GM12878 (cell line): ENCODE results near the gene PRKCE. TPM values are rescaled to one million over a fixed set of nuclear protein-coding genes. Genes with fewer than 3 reads are reported as not detected.

Experiments used
- ATAC-seq: fragments of 200-7000 bp; cut with Tn5 transposase; 3 replicates; pipeline ENCODE4 v1.9.1; 2020; ENCODE audit warnings: mild to moderate bottlenecking, moderate library complexity
- BruUV-seq: library from RNA; stranded (reverse); fragments of 400-500 nt; replicated peaks from 2 replicates; lab custom pipeline; 2021; lab: Mats Ljungman, UMichigan
- CTCF ChIA-PET: fragments of 300-600 bp; sonication (Branson Sonifier 250); formaldehyde crosslinking; extraction: SDS; loops from one replicate; lab custom pipeline; 2021; ENCODE audit warnings: inconsistent platforms; lab: Yijun Ruan, JAX
- POLR2A ChIA-PET: fragments of 350-600 bp; formaldehyde crosslinking; extraction: SDS; loops from one replicate; lab custom pipeline; 2021; ENCODE audit warnings: inconsistent platforms; lab: Charles Lee
- RAD21 ChIA-PET: fragments of 300-600 bp; sonication (Branson Sonifier 250); formaldehyde crosslinking; loops from one replicate; lab custom pipeline; 2023; ENCODE audit warnings: antibody characterized with exemption; ENCODE audit not compliant: unreplicated experiment; lab: Charles Lee
- SMC1A ChIA-PET: fragments of 300-600 bp; sonication (Branson Sonifier 250); formaldehyde crosslinking; loops from one replicate; lab custom pipeline; 2023; ENCODE audit not compliant: unreplicated experiment, uncharacterized antibody; lab: Charles Lee
- DNase-seq: peaks from one replicate; pipeline ENCODE4 v3.0.0-alpha.2; 2011; ENCODE audit warnings: low read depth, low spot score
- FAIRE-seq: peaks from 3 replicates; lab custom pipeline; 2011; peaks lifted over from hg19 to GRCh38; lab: Jason Lieb, UNC
- H2AFZ ChIP-seq: 2 replicates; pipeline ENCODE4 v1.6.0; 2011; ENCODE audit warnings: low read depth, low read length, control low read depth; ENCODE audit not compliant: control insufficient read depth
- H3K27ac ChIP-seq: 2 replicates; pipeline ENCODE4 v1.5.1; 2011; ENCODE audit warnings: control low read depth; ENCODE audit not compliant: control insufficient read depth, insufficient read depth
- H3K27me3 ChIP-seq, 2 experiments: replicated peaks in 1 of 2; 2 replicates each; pipeline versions ENCODE4 v1.6.0 to v1.6.1; 2011; ENCODE audit warnings: low read length in 1 of 2; ENCODE audit not compliant: control insufficient read depth in 2 of 2, insufficient read depth in 2 of 2
- H3K36me3 ChIP-seq, 2 experiments: 2 replicates each; pipeline ENCODE4 v1.5.1; 2011; ENCODE audit warnings: low read length in 1 of 2; ENCODE audit not compliant: control insufficient read depth in 2 of 2, insufficient read depth in 2 of 2
- H3K4me1 ChIP-seq: 2 replicates; pipeline ENCODE4 v1.6.1; 2011; ENCODE audit warnings: mild to moderate bottlenecking, low read length, moderate library complexity, mixed read lengths; ENCODE audit not compliant: control insufficient read depth, insufficient read depth
- H3K4me2 ChIP-seq: 2 replicates; pipeline ENCODE4 v1.6.0; 2011; ENCODE audit warnings: control low read depth; ENCODE audit not compliant: control insufficient read depth, insufficient read depth
- H3K4me3 ChIP-seq: fragments of 200-600 bp; sonication (generic); 2 replicates; pipeline ENCODE4 v1.5.1; 2016
- H3K79me2 ChIP-seq: 2 replicates; pipeline ENCODE4 v1.6.0; 2011; ENCODE audit warnings: low read length; ENCODE audit not compliant: control insufficient read depth, insufficient read depth
- H3K9ac ChIP-seq: 2 replicates; pipeline ENCODE4 v1.8.0; 2011; ENCODE audit warnings: low read length, control low read depth, mixed read lengths; ENCODE audit not compliant: control insufficient read depth, insufficient read depth
- H3K9me3 ChIP-seq: replicated peaks from 3 replicates; pipeline ENCODE4 v1.5.1; 2011; ENCODE audit warnings: mild to moderate bottlenecking, low read length; ENCODE audit not compliant: control insufficient read depth, insufficient read depth
- H4K20me1 ChIP-seq: 2 replicates; pipeline ENCODE4 v1.6.0; 2011; ENCODE audit not compliant: control insufficient read depth, insufficient read depth
- BACH1 ChIP-seq: fragments of 450-650 bp; IDR thresholded peaks from 2 replicates; pipeline ENCODE4 v1.6.1; 2017; ENCODE audit warnings: mild to moderate bottlenecking, borderline replicate concordance
- CREB1 ChIP-seq: IDR thresholded peaks from 2 replicates; pipeline ENCODE4 v1.6.1; 2012; ENCODE audit warnings: low read depth, mild to moderate bottlenecking, inconsistent platforms
- SP1 ChIP-seq: IDR thresholded peaks from one replicate; pipeline ENCODE4 v1.6.1; 2011; ENCODE audit warnings: low read depth, low read length
- WGBS: methylation state at CpG from one replicate; pipeline ENCODE4 v1.1.6; 2016; ENCODE audit warnings: low lambda C conversion rate; ENCODE audit not compliant: insufficient replicate concordance, insufficient coverage; ENCODE audit errors: missing lambda C conversion rate; 5-methylcytosine and 5-hydroxymethylcytosine counted together
- in situ Hi-C: fragments of 300-500 bp; cut with MboI; formaldehyde crosslinking; loops from 9 replicates; pipeline ENCODE4 v1.14.3; 2018; ENCODE audit warnings: mixed read lengths
- intact Hi-C: fragments of 100-400 bp; cut with micrococcal nuclease; formaldehyde crosslinking; loops from one replicate; pipeline ENCODE4 v1.14.2; 2022; ENCODE audit not compliant: unreplicated experiment
- polyA plus RNA-seq, 11 experiments: library from polyadenylated mRNA; depleted of rRNA in 4 of 11; unstranded in 6 of 11; stranded (reverse) in 5 of 11; fragments of >200 nt; fragmentation: Nextera tagmentation in 4 of 11; fragmentation: Illumina TruSeq in 1 of 11; extraction: Ambion mirVana in 4 of 11; extraction: Trizol in 1 of 11; gene quantifications; 1 replicate in 1 of 11; 2 replicates in 10 of 11; pipeline versions ENCODE4 v1.2.1 to v1.2.3, GENCODE V29; 2011 to 2016; ENCODE audit warnings: inconsistent platforms in 2 of 11, missing spikeins in 2 of 11, low read depth in 1 of 11
- total RNA-seq, 4 experiments: library from RNA; depleted of rRNA in 3 of 4; stranded (reverse); fragments of >200 nt in 3 of 4; fragmentation: Illumina TruSeq in 1 of 4; extraction: Trizol in 1 of 4; gene quantifications; 2 replicates each; pipeline versions ENCODE4 v1.2.1 to v1.2.3, GENCODE V29; 2013 to 2021

PRKCE gene
- total and polyA plus RNA-seq, 10 of the 15 experiments (the other 5 are each of a cell fraction or from before 2014, with no cell fraction given) = 2.6 to 28.2 (median 11.3) TPM

GRCh38 chr2:46188041-46188716, 536.7 kb downstream of the PRKCE start:
- H3K4me2 ChIP-seq = no peak overlapping the region
- DNase-seq = no peak
- ChIA-PET POLR2A (interaction anchor here (0.6 to 0.8 kb wide), 2 partner anchors 37 to 108 kb away, joined by 3 read pairs; no protein-coding TSS in a partner anchor), RAD21 (interaction anchor here (0.9 to 3.6 kb wide), 5 partner anchors 9 to 125 kb away, joined by 4 to 35 read pairs (median 5); no protein-coding TSS in a partner anchor)
- ATAC-seq = no peak
- no peak overlapping the region for H3K4me3 ChIP-seq
- in situ Hi-C loops = no loop called here
- H2AFZ ChIP-seq = no peak overlapping the region
- H3K4me1 ChIP-seq = peaks cover 5% of the 10 kb centered on the region
- WGBS = 81% methylated on average over 7 of the region's 7 CpGs
- intact Hi-C loops = loop anchor here (5.0 kb wide), 2 partner anchors 39 to 109 kb away; partner anchors contain the start of gene EPAS1
- TF ChIP-seq CREB1 = no peak
- TF ChIP-seq, all 136 proteins: peak for 0
- no peaks in the 10 kb centered on the region; a peak in 1 of 4 replicates for H3K36me3 ChIP-seq
- no peak overlapping the region for H3K9ac ChIP-seq
- H4K20me1 ChIP-seq = no peaks in the 10 kb centered on the region
- no peaks in the 10 kb centered on the region for H3K27me3 ChIP-seq
- BruUV-seq = no TSS peak
- H3K79me2 ChIP-seq = no peaks in the 10 kb centered on the region
- H3K27ac ChIP-seq = no peak overlapping the region
- ChIA-PET CTCF (interaction anchor here (0.7 to 1.9 kb wide), 4 partner anchors 11 to 108 kb away, joined by 3 to 9 read pairs (median 6); no protein-coding TSS in a partner anchor), SMC1A (interaction anchor here (0.5 to 3.6 kb wide), 12 partner anchors 9 to 178 kb away, joined by 3 to 37 read pairs (median 4); no protein-coding TSS in a partner anchor)
- FAIRE-seq = no peak
- H3K9me3 ChIP-seq = no peaks in the 10 kb centered on the region

DNA sequence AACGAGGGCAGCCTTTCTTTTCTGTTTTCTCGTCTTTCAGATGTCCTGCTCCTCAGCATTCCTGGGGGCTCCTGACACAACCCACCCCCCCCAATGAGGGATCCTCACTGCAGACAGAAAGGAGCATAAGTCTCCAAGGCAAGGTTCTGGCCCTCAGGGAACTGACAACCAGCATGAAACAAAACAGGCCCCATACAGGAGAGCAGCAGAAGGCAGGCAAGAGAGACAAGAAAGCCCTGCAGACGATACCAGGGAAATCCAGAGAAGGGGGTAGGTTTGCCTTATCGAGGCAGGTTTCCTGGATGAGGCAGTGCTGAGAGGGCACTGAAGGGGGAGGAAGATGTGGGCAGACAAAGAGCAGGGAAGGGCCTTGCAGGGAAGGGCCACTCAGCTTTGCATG, 541.9 kb downstream of the PRKCE start:
- H4K20me1 ChIP-seq = no peaks in the 10 kb centered on the region
- H2AFZ ChIP-seq = no peak overlapping the region
- no peak overlapping the region for H3K4me2 ChIP-seq
- POLR2A ChIA-PET = interaction anchor here (0.5 kb wide), 1 partner anchor 554 kb away, joined by 4 read pairs; no protein-coding TSS in a partner anchor
- RAD21 ChIA-PET = no interaction called here
- in situ Hi-C loops (loop anchor here (5.0 kb wide), 1 partner anchor 51 kb away; no protein-coding TSS in a partner anchor), intact Hi-C loops (no loop called here)
- 18% methylated on average over 4 of the region's 4 CpGs for WGBS
- no peaks in the 10 kb centered on the region for H3K36me3 ChIP-seq
- no peak overlapping the region for H3K9ac ChIP-seq
- H3K4me3 ChIP-seq = no peak overlapping the region
- no peak for TF ChIP-seq SP1
- TF ChIP-seq BACH1 = no peak
- CTCF ChIA-PET = interaction anchor here (1.4 kb wide), 1 partner anchor 101 kb away, joined by 4 read pairs; no protein-coding TSS in a partner anchor
- H3K9me3 ChIP-seq = no peaks in the 10 kb centered on the region
- DNase-seq (no peak), ATAC-seq (no peak), FAIRE-seq (no peak)
- no peaks in the 10 kb centered on the region for H3K27me3 ChIP-seq
- no TSS peak for BruUV-seq
- H3K79me2 ChIP-seq = no peaks in the 10 kb centered on the region
- SMC1A ChIA-PET = interaction anchor here (0.6 to 1.0 kb wide), 2 partner anchors 10 to 77 kb away, joined by 3 to 4 read pairs; no protein-coding TSS in a partner anchor
- H3K27ac ChIP-seq = no peak overlapping the region
- H3K4me1 ChIP-seq = no peaks in the 10 kb centered on the region
